ENCODE results near the gene TOMM34.
A peak's percentile ranks its signal among the peaks of the same experiment; 100 is the strongest.

The TOMM34 gene

DNA sequence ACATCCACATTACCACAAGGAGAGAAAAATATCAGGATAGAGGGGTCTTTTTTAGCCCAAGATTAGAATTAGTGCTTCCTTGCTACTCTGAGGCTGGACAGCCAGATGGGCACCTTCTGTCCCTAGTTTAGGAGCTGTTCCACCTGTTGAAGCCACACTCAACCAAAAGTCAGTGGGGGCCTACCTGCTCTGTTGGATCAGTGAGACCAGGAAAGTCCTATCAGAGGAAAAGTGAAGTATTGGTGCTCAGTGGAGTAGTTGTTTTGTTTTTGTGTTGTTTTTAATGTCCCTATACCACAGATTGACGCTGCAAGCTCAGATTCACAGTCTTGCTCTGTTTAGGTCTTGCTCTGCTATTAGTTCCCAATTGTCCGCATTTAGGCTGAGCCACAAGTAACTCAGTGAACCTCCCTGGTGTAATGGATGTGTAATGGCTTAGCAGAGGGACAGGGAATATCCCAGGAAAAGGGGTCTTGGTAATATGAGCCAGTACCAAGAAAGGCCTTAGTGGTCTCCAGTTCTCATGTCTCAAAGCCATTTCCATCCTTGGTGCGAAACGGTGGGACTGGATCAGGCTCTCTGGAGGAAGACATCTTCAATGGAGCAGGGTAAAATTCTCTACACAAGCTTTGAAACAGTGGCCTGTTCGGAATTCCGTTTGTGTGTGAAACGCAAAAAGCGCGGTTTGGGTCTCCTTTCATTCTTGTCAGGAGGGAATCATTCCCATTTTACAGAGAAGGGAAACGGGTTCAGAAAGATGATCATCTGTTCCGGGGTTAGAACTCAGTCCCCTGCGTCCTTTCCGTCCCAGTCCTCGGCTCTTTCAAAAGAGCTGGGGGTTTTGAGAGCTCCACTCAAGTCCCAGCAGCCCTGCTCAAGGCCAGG lies 51.0 kb downstream of the TOMM34 start:
- H3K14ac ChIP-seq (ENCODE audit: low read length), result no peak overlapping the region
- no peaks in the 10 kb centered on the region for H3K79me1 ChIP-seq (ENCODE audit: low read depth, low read length)
- H3K4me1 ChIP-seq (ENCODE audit: control insufficient read depth in 2 of 2, insufficient read depth in 1 of 2, low read depth in 1 of 2, low read length in 2 of 2), result peaks cover 0 to 6% of the 10 kb centered on the region in 2 donors
- H3K9ac ChIP-seq (ENCODE audit: low read depth, low read length, poor library complexity), result no peak overlapping the region
- no peak overlapping the region for H4K8ac ChIP-seq (ENCODE audit: low read depth, low read length)
- H2AK5ac ChIP-seq (ENCODE audit: low read depth, low read length), result no peak overlapping the region
- no peak overlapping the region for H2BK5ac ChIP-seq (ENCODE audit: low read length)
- no peak overlapping the region for H3K27ac ChIP-seq (replicated peaks; ENCODE audit: low read length)
- H3K4me3 ChIP-seq (ENCODE audit: low read length in 2 of 2), result peak overlapping the region; percentile 55 to 71
- H3K4me2 ChIP-seq (ENCODE audit: insufficient read depth, low read length, poor library complexity, severe bottlenecking), result peak overlapping the region; percentile 84
- H2BK12ac ChIP-seq (ENCODE audit: low read length), result no peak overlapping the region
- no peak overlapping the region for H3K23ac ChIP-seq (ENCODE audit: low read depth, low read length, poor library complexity)
- no peaks in the 10 kb centered on the region for H3K27me3 ChIP-seq (ENCODE audit: control insufficient read depth in 3 of 3, insufficient read depth in 3 of 3, low read depth in 1 of 3, low read length in 3 of 3)
- peak; percentile 6 for DNase-seq (ENCODE audit: low spot score)
- no peak overlapping the region for H3K4ac ChIP-seq (ENCODE audit: low read length)
- no peak overlapping the region for H2BK15ac ChIP-seq (ENCODE audit: low read length)
- no CpG with 5 or more reads among the region's 14 CpGs for WGBS, 2 donors (ENCODE audit: extremely low coverage in 2 of 2, insufficient read length in 2 of 2, insufficient replicate concordance in 1 of 2)
- no peak overlapping the region for H2BK120ac ChIP-seq (ENCODE audit: low read depth, low read length)
- peaks cover 15 to 62% of the 10 kb centered on the region in 2 donors for H3K36me3 ChIP-seq (replicated peaks in 1 of 2; ENCODE audit: control insufficient read depth in 2 of 2, insufficient read depth in 2 of 2, low read length in 2 of 2)
- peak overlapping the region; percentile 78 for H2AFZ ChIP-seq (ENCODE audit: low read length)
- no peaks in the 10 kb centered on the region for H3K9me3 ChIP-seq (replicated peaks in 1 of 2; ENCODE audit: control insufficient read depth in 2 of 2, insufficient read depth in 1 of 2, low read depth in 1 of 2, low read length in 2 of 2)
- H4K91ac ChIP-seq (ENCODE audit: low read depth, low read length, poor library complexity), result no peak overlapping the region
- H3K18ac ChIP-seq (ENCODE audit: low read length), result no peak overlapping the region

- no peak overlapping the region for H4K91ac ChIP-seq (ENCODE audit: low read depth, low read length, poor library complexity)
- no CpG with 5 or more reads among the region's 5 CpGs for WGBS, 2 donors (ENCODE audit: extremely low coverage in 2 of 2, insufficient read length in 2 of 2, insufficient replicate concordance in 1 of 2)
- no peaks in the 10 kb centered on the region for H3K27me3 ChIP-seq (ENCODE audit: control insufficient read depth in 3 of 3, insufficient read depth in 3 of 3, low read depth in 1 of 3, low read length in 3 of 3)
- H2BK120ac ChIP-seq (ENCODE audit: low read depth, low read length), result no peak overlapping the region
- H4K8ac ChIP-seq (ENCODE audit: low read depth, low read length), result no peak overlapping the region
- no peak overlapping the region for H3K18ac ChIP-seq (ENCODE audit: low read length)
- H3K14ac ChIP-seq (ENCODE audit: low read length), result no peak overlapping the region
- peaks cover 14 to 97% of the 10 kb centered on the region in 2 donors for H3K36me3 ChIP-seq (replicated peaks in 1 of 2; ENCODE audit: control insufficient read depth in 2 of 2, insufficient read depth in 2 of 2, low read length in 2 of 2)
- no peak overlapping the region for H3K4me2 ChIP-seq (ENCODE audit: insufficient read depth, low read length, poor library complexity, severe bottlenecking)
- no peaks in the 10 kb centered on the region for H3K9me3 ChIP-seq (replicated peaks in 1 of 2; ENCODE audit: control insufficient read depth in 2 of 2, insufficient read depth in 1 of 2, low read depth in 1 of 2, low read length in 2 of 2)
- no peak overlapping the region for H2AK5ac ChIP-seq (ENCODE audit: low read depth, low read length)
- no peak overlapping the region for H2AFZ ChIP-seq (ENCODE audit: low read length)
- no peak overlapping the region for H3K27ac ChIP-seq (replicated peaks; ENCODE audit: low read length)
- no peak overlapping the region for H3K23ac ChIP-seq (ENCODE audit: low read depth, low read length, poor library complexity)
- no peak for DNase-seq (ENCODE audit: low spot score)
- H3K79me1 ChIP-seq (ENCODE audit: low read depth, low read length), result no peaks in the 10 kb centered on the region
- no peak overlapping the region for H3K4ac ChIP-seq (ENCODE audit: low read length)
- H3K4me1 ChIP-seq (ENCODE audit: control insufficient read depth in 2 of 2, insufficient read depth in 1 of 2, low read depth in 1 of 2, low read length in 2 of 2), result no peaks in the 10 kb centered on the region
- no peak overlapping the region for H2BK12ac ChIP-seq (ENCODE audit: low read length)
- no peak overlapping the region for H3K4me3 ChIP-seq (ENCODE audit: low read length in 2 of 2)
- H3K9ac ChIP-seq (ENCODE audit: low read depth, low read length, poor library complexity), result no peak overlapping the region
- H2BK5ac ChIP-seq (ENCODE audit: low read length), result no peak overlapping the region
- H2BK15ac ChIP-seq (ENCODE audit: low read length), result no peak overlapping the region
Measured at GRCh38 chr20:44904377-44904776, 55.8 kb downstream of the TOMM34 start.

- Histone ChIP-seq H2BK120ac (ENCODE audit: low read depth, low read length) (no peak overlapping the region), H2AK5ac (ENCODE audit: low read depth, low read length) (no peak overlapping the region), H3K4ac (ENCODE audit: low read length) (no peak overlapping the region), H3K4me1 (ENCODE audit: control insufficient read depth in 2 of 2, insufficient read depth in 1 of 2, low read depth in 1 of 2, low read length in 2 of 2) (no peaks in the 10 kb centered on the region), H2BK5ac (ENCODE audit: low read length) (no peak overlapping the region), H3K23ac (ENCODE audit: low read depth, low read length, poor library complexity) (no peak overlapping the region), H3K27me3 (ENCODE audit: control insufficient read depth in 3 of 3, insufficient read depth in 3 of 3, low read depth in 1 of 3, low read length in 3 of 3) (no peaks in the 10 kb centered on the region), H3K4me3 (ENCODE audit: low read length in 2 of 2) (no peak overlapping the region), H3K79me1 (ENCODE audit: low read depth, low read length) (peaks cover 6% of the 10 kb centered on the region), H2BK12ac (ENCODE audit: low read length) (no peak overlapping the region), H3K27ac (replicated peaks; ENCODE audit: low read length) (no peak overlapping the region), H2BK15ac (ENCODE audit: low read length) (no peak overlapping the region), H4K91ac (ENCODE audit: low read depth, low read length, poor library complexity) (no peak overlapping the region), H3K18ac (ENCODE audit: low read length) (no peak overlapping the region), H3K9ac (ENCODE audit: low read depth, low read length, poor library complexity) (no peak overlapping the region), H3K4me2 (ENCODE audit: insufficient read depth, low read length, poor library complexity, severe bottlenecking) (no peak overlapping the region), H4K8ac (ENCODE audit: low read depth, low read length) (no peak overlapping the region), H3K36me3 (replicated peaks in 1 of 2; ENCODE audit: control insufficient read depth in 2 of 2, insufficient read depth in 2 of 2, low read length in 2 of 2) (peaks cover 12 to 84% of the 10 kb centered on the region in 2 donors), H3K9me3 (replicated peaks in 1 of 2; ENCODE audit: control insufficient read depth in 2 of 2, insufficient read depth in 1 of 2, low read depth in 1 of 2, low read length in 2 of 2) (no peaks in the 10 kb centered on the region), H3K14ac (ENCODE audit: low read length) (no peak overlapping the region), H2AFZ (ENCODE audit: low read length) (no peak overlapping the region)
- DNase-seq (ENCODE audit: low spot score), result no peak
- no CpG with 5 or more reads among the region's 2 CpGs for WGBS, 2 donors (ENCODE audit: extremely low coverage in 2 of 2, insufficient read length in 2 of 2, insufficient replicate concordance in 1 of 2)
Measured at GRCh38 chr20:44901974-44902373, 58.2 kb downstream of the TOMM34 start.

DNA sequence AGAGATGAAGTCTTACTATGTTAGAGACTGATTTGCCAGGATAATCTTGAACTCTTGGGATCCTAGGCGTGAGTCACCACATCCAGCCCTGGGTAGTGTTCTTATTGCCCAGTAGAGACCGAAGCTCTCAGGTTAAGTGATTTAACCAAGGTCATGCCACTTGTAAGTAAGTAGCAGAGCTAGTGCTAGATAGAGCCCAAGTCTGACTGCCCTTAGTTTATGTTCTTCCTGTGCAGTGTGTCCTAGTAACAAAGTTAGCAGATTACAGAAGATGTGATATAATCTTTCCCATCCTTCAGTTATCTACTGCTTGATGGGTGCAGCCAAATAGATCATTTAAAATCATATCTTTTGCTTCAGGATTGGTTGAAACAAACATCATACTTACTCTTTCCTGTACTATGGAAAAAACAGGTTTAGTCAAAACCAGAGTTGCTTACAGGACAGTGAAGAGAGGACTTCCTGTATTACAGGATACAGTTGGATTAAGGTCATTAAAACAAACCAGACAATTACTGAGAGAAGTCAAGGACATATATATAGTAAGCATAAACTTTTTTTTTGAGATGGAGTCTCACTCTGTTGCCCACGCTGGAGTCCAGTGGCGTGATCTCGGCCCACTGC lies 59.9 kb downstream of the TOMM34 start:
- no peak overlapping the region for H2BK15ac ChIP-seq (ENCODE audit: low read length)
- no peak overlapping the region for H2BK12ac ChIP-seq (ENCODE audit: low read length)
- H3K79me1 ChIP-seq (ENCODE audit: low read depth, low read length), result peaks cover 9% of the 10 kb centered on the region
- no peak overlapping the region for H3K14ac ChIP-seq (ENCODE audit: low read length)
- no peak overlapping the region for H2AFZ ChIP-seq (ENCODE audit: low read length)
- H3K27me3 ChIP-seq (ENCODE audit: control insufficient read depth in 3 of 3, insufficient read depth in 3 of 3, low read depth in 1 of 3, low read length in 3 of 3), result no peaks in the 10 kb centered on the region
- H3K4me2 ChIP-seq (ENCODE audit: insufficient read depth, low read length, poor library complexity, severe bottlenecking), result no peak overlapping the region
- no peak overlapping the region for H3K4me3 ChIP-seq (ENCODE audit: low read length in 2 of 2)
- H2AK5ac ChIP-seq (ENCODE audit: low read depth, low read length), result no peak overlapping the region
- no peak overlapping the region for H3K27ac ChIP-seq (replicated peaks; ENCODE audit: low read length)
- no peak overlapping the region for H3K9ac ChIP-seq (ENCODE audit: low read depth, low read length, poor library complexity)
- H2BK120ac ChIP-seq (ENCODE audit: low read depth, low read length), result no peak overlapping the region
- no peaks in the 10 kb centered on the region for H3K9me3 ChIP-seq (replicated peaks in 1 of 2; ENCODE audit: control insufficient read depth in 2 of 2, insufficient read depth in 1 of 2, low read depth in 1 of 2, low read length in 2 of 2)
- no peak overlapping the region for H2BK5ac ChIP-seq (ENCODE audit: low read length)
- no peaks in the 10 kb centered on the region for H3K4me1 ChIP-seq (ENCODE audit: control insufficient read depth in 2 of 2, insufficient read depth in 1 of 2, low read depth in 1 of 2, low read length in 2 of 2)
- H4K8ac ChIP-seq (ENCODE audit: low read depth, low read length), result no peak overlapping the region
- no peak for DNase-seq (ENCODE audit: low spot score)
- H4K91ac ChIP-seq (ENCODE audit: low read depth, low read length, poor library complexity), result no peak overlapping the region
- no peak overlapping the region for H3K4ac ChIP-seq (ENCODE audit: low read length)
- WGBS, 2 donors (ENCODE audit: extremely low coverage in 2 of 2, insufficient read length in 2 of 2, insufficient replicate concordance in 1 of 2), result no CpG with 5 or more reads among the region's 5 CpGs
- no peak overlapping the region for H3K23ac ChIP-seq (ENCODE audit: low read depth, low read length, poor library complexity)
- no peak overlapping the region for H3K18ac ChIP-seq (ENCODE audit: low read length)
- peaks cover 11 to 79% of the 10 kb centered on the region in 2 donors for H3K36me3 ChIP-seq (replicated peaks in 1 of 2; ENCODE audit: control insufficient read depth in 2 of 2, insufficient read depth in 2 of 2, low read length in 2 of 2)
